Neural cell (in vitro differentiated cells): ENCODE data around the gene THADA. TPM values are rescaled to one million over a fixed set of nuclear protein-coding genes. Genes with fewer than 3 reads are reported as not detected.
A peak's percentile ranks its signal among the peaks of the same experiment; 100 is the strongest.

Experiments
- H2AFZ ChIP-seq: fragments of 200-600, 300-800 bp; sonication (generic), shearing (Covaris generic); 2 replicates; pipeline ENCODE4 v1.6.0; 2014; ENCODE audit warnings: low read depth, mild to moderate bottlenecking, antibody characterized with exemption, low read length, moderate library complexity
- H3F3A ChIP-seq: fragments of 200-600 bp; shearing (Covaris generic); 2 replicates; pipeline ENCODE4 v1.6.1; 2016; ENCODE audit warnings: mild to moderate bottlenecking, moderate library complexity, mixed read lengths, antibody characterized with exemption, low read length; ENCODE audit not compliant: insufficient read depth, poor library complexity, severe bottlenecking
- H3K27ac ChIP-seq: fragments of 200-600, 300-800 bp; sonication (generic), shearing (Covaris generic); 2 replicates; pipeline ENCODE4 v1.5.1; 2014; ENCODE audit warnings: mild to moderate bottlenecking, low read length, moderate library complexity
- H3K27me3 ChIP-seq: fragments of 300-800, 200-600 bp; sonication (generic), shearing (Covaris generic); 2 replicates; pipeline ENCODE4 v1.6.0; 2014; ENCODE audit warnings: mild to moderate bottlenecking, low read depth, low read length, moderate library complexity; ENCODE audit not compliant: insufficient read depth
- H3K36me3 ChIP-seq: fragments of 300-800, 200-600 bp; sonication (generic), shearing (Covaris generic); 2 replicates; pipeline ENCODE4 v1.5.1; 2014; ENCODE audit warnings: mild to moderate bottlenecking, antibody characterized with exemption, low read length, moderate library complexity; ENCODE audit not compliant: insufficient read depth
- H3K4me2 ChIP-seq: fragments of 300-800, 200-600 bp; sonication (generic), shearing (Covaris generic); 2 replicates; pipeline ENCODE4 v1.6.0; 2014; ENCODE audit warnings: mild to moderate bottlenecking, low read length
- H3K4me3 ChIP-seq: fragments of 300-800, 200-600 bp; sonication (generic), shearing (Covaris generic); 2 replicates; pipeline ENCODE4 v1.5.1; 2014; ENCODE audit warnings: mild to moderate bottlenecking, low read length, moderate library complexity
- H3K79me2 ChIP-seq: fragments of 200-600 bp; shearing (Covaris generic); replicated peaks from 2 replicates; pipeline ENCODE4 v1.6.0; 2014; ENCODE audit warnings: mild to moderate bottlenecking, low read length, moderate library complexity; ENCODE audit not compliant: insufficient read depth
- H3K9ac ChIP-seq: fragments of 300-800, 200-600 bp; sonication (generic), shearing (Covaris generic); 2 replicates; pipeline ENCODE4 v1.6.1; 2016; ENCODE audit warnings: mild to moderate bottlenecking, low read length, mixed read lengths
- H3K9me2 ChIP-seq: fragments of 200-600 bp; shearing (Covaris generic); 2 replicates; pipeline ENCODE4 v1.6.1; 2016; ENCODE audit warnings: mild to moderate bottlenecking, low read length, mixed read lengths; ENCODE audit not compliant: insufficient read depth
- H3K9me3 ChIP-seq: fragments of 200-600, 300-800 bp; sonication (generic), shearing (Covaris generic); 2 replicates; pipeline ENCODE4 v1.6.1; 2016; ENCODE audit warnings: mild to moderate bottlenecking, mixed run types, low read length, moderate library complexity, mixed read lengths
- H4K20me1 ChIP-seq: fragments of 200-600 bp; shearing (Covaris generic); 2 replicates; pipeline ENCODE4 v1.6.1; 2016; ENCODE audit warnings: mild to moderate bottlenecking, mixed run types; ENCODE audit not compliant: insufficient read depth
- EZH2 ChIP-seq: fragments of 200-600, 300-800 bp; shearing (Covaris generic), sonication (generic); IDR thresholded peaks from 2 replicates; pipeline ENCODE4 v1.6.1; 2014; ENCODE audit warnings: antibody characterized with exemption, low read length, borderline replicate concordance, mild to moderate bottlenecking; ENCODE audit not compliant: insufficient read depth, poor library complexity, severe bottlenecking
- MXI1 ChIP-seq: fragments of 450-650 bp; conservative IDR thresholded peaks from 2 replicates; pipeline ENCODE4 v1.6.1; 2014; ENCODE audit warnings: antibody characterized with exemption, mild to moderate bottlenecking; ENCODE audit not compliant: poor library complexity, severe bottlenecking
- POLR2AphosphoS5 ChIP-seq: IDR thresholded peaks from 2 replicates; pipeline ENCODE4 v1.6.1; 2012
- RAD21 ChIP-seq: fragments of 450-650 bp; conservative IDR thresholded peaks from 2 replicates; pipeline ENCODE4 v1.6.1; 2014; ENCODE audit warnings: antibody characterized with exemption, mild to moderate bottlenecking, moderate library complexity
- REST ChIP-seq: IDR thresholded peaks from 2 replicates; pipeline ENCODE4 v1.6.1; 2012; ENCODE audit warnings: borderline replicate concordance
- SMC3 ChIP-seq: fragments of 450-650 bp; conservative IDR thresholded peaks from 2 replicates; pipeline ENCODE4 v1.6.1; 2014; ENCODE audit warnings: antibody characterized with exemption, mild to moderate bottlenecking, moderate library complexity; ENCODE audit not compliant: poor library complexity
- polyA plus RNA-seq: library from polyadenylated mRNA; depleted of rRNA; stranded (reverse); fragments of >200 nt; gene quantifications from 2 replicates; pipeline ENCODE4 v1.2.3, GENCODE V29; 2014
- TF ChIP-seq, protein P1 (sequence below): fragments of 450-650 bp; IDR thresholded peaks from 2 replicates; pipeline ENCODE4 v1.5.1; 2014; ENCODE audit warnings: antibody characterized with exemption, mild to moderate bottlenecking, moderate library complexity; ENCODE audit not compliant: poor library complexity, severe bottlenecking

The THADA gene
- polyA plus RNA-seq, 1 donor from 2014 or later = 8.5 TPM

DNA sequence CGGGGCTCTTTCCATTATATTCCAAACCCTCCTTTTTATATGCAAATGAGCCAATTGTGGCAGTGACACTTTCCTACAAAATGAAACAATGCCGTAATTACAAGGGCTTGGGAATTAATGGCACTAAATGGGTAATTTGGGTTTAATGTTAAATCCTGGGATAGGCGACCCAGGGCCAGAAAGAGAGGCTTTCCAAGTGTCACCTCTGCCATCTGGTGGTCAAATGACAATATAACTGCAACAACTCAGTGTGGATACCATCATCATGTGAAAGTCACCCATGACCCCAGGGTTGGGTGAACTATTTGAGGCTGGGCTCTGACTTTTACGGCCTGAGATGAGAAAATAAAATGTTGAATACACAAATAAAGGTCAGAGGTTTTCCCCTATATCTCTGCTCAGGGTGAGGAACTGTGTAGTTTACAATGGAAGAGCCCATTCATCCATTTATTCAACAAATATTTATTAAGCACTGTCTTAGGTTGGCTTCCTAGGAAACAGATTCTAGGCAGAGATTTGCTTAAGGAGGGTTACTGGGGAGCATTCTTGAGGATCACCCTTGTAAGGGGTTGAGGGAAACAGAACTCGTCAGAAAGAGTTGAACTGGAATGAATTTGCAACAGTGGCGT, 13.6 kb upstream of the THADA start:
- H3K9me2 ChIP-seq = no peaks in the 10 kb centered on the region
- H3K27ac ChIP-seq = no peak overlapping the region
- no peaks in the 10 kb centered on the region for H3K79me2 ChIP-seq
- H3K9ac ChIP-seq = no peak overlapping the region
- no peaks in the 10 kb centered on the region for H3K9me3 ChIP-seq
- H3K27me3 ChIP-seq = no peaks in the 10 kb centered on the region
- H3K4me2 ChIP-seq = no peak overlapping the region
- no peaks in the 10 kb centered on the region for H4K20me1 ChIP-seq
- no peaks in the 10 kb centered on the region for H3F3A ChIP-seq
- peak; percentile 71 for TF ChIP-seq SMC3
- TF ChIP-seq REST = no peak
- TF ChIP-seq RAD21 = peak; percentile 64
- no peak for TF ChIP-seq POLR2AphosphoS5
- TF ChIP-seq, protein P1, sequence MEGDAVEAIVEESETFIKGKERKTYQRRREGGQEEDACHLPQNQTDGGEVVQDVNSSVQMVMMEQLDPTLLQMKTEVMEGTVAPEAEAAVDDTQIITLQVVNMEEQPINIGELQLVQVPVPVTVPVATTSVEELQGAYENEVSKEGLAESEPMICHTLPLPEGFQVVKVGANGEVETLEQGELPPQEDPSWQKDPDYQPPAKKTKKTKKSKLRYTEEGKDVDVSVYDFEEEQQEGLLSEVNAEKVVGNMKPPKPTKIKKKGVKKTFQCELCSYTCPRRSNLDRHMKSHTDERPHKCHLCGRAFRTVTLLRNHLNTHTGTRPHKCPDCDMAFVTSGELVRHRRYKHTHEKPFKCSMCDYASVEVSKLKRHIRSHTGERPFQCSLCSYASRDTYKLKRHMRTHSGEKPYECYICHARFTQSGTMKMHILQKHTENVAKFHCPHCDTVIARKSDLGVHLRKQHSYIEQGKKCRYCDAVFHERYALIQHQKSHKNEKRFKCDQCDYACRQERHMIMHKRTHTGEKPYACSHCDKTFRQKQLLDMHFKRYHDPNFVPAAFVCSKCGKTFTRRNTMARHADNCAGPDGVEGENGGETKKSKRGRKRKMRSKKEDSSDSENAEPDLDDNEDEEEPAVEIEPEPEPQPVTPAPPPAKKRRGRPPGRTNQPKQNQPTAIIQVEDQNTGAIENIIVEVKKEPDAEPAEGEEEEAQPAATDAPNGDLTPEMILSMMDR = peak; percentile 74
- no peak overlapping the region for H3K4me3 ChIP-seq
- no peaks in the 10 kb centered on the region for H3K36me3 ChIP-seq
- H2AFZ ChIP-seq = no peak overlapping the region

- no peak overlapping the region for H2AFZ ChIP-seq
Measured at GRCh38 chr2:43605851-43606250, 10.0 kb upstream of the THADA start.

More at GRCh38 chr2:43605851-43606250, 10.0 kb upstream of the THADA start:
- TF ChIP-seq POLR2AphosphoS5 (no peak), EZH2 (no peak), RAD21 (no peak), REST (no peak), MXI1 (no peak)
- TF ChIP-seq, protein P1 = no peak
- Histone ChIP-seq H3K9me3 (no peaks in the 10 kb centered on the region), H3K9me2 (no peaks in the 10 kb centered on the region), H3K27ac (no peak overlapping the region), H4K20me1 (no peaks in the 10 kb centered on the region), H3K4me2 (no peak overlapping the region), H3F3A (no peaks in the 10 kb centered on the region), H3K4me3 (no peak overlapping the region), H3K27me3 (no peaks in the 10 kb centered on the region), H3K79me2 (no peaks in the 10 kb centered on the region), H3K9ac (no peak overlapping the region), H3K36me3 (no peaks in the 10 kb centered on the region)
